NCI-H1694 (cell line): Measurements from ENCODE around the gene ATG4C.
"Not testable (repeated sequence)": the region's sequence is repeated elsewhere in the genome, so short reads cannot be mapped to it uniquely, and the experiment has no call there.

Source experiments
- DNase-seq: peaks from one replicate; lab custom pipeline; 2025; lab: John Stamatoyannopoulos, UW

ATG4C gene

GRCh38 chr1:62783736-62784508 lies at the start of gene ATG4C:
Gene ATG4C (plus strand): TSS chr1:62784132. CDS start chr1:62803787, 19,655 bp downstream.
- DNase-seq: peak; percentile 94

- DNase-seq: no peak
Measured at GRCh38 chr1:62735491-62736171, 48.3 kb upstream of the ATG4C start.

- not testable (repeated sequence) for DNase-seq
Measured at GRCh38 chr1:62740701-62741100, 43.2 kb upstream of the ATG4C start.

GRCh38 chr1:62744611-62745577 lies 39.0 kb upstream of the ATG4C start:
- DNase-seq: no peak

GRCh38 chr1:62746086-62746808 lies 37.7 kb upstream of the ATG4C start:
- peak; percentile 79 for DNase-seq

GRCh38 chr1:62746809-62747138 lies 37.2 kb upstream of the ATG4C start:
- no peak for DNase-seq

GRCh38 chr1:62753031-62753965 lies 30.6 kb upstream of the ATG4C start:
- no peak for DNase-seq

- not testable (repeated sequence) for DNase-seq
Measured at GRCh38 chr1:62754938-62755337, 29.0 kb upstream of the ATG4C start.

GRCh38 chr1:62756255-62756884 lies 27.6 kb upstream of the ATG4C start:
- DNase-seq: not testable (repeated sequence)

- DNase-seq: not testable (repeated sequence)
Measured at GRCh38 chr1:62759232-62759875, 24.6 kb upstream of the ATG4C start.

- not testable (repeated sequence) for DNase-seq
Measured at GRCh38 chr1:62760021-62760782, 23.7 kb upstream of the ATG4C start.

GRCh38 chr1:62761223-62761870 lies 22.6 kb upstream of the ATG4C start:
- not testable (repeated sequence) for DNase-seq

- not testable (repeated sequence) for DNase-seq
Measured at GRCh38 chr1:62762027-62762426, 21.9 kb upstream of the ATG4C start.

- no peak for DNase-seq
Measured at GRCh38 chr1:62765981-62766380, 18.0 kb upstream of the ATG4C start.

- DNase-seq: not testable (repeated sequence)
Measured at GRCh38 chr1:62768551-62768950, 15.4 kb upstream of the ATG4C start.

GRCh38 chr1:62772607-62773295 lies 11.2 kb upstream of the ATG4C start:
- no peak for DNase-seq

GRCh38 chr1:62774006-62774405 lies 9.9 kb upstream of the ATG4C start:
- no peak for DNase-seq
